Endothelial cell of umbilical vein (primary cell): ENCODE measurements around the gene PCNX4. TPM values are rescaled to one million over a fixed set of nuclear protein-coding genes. Genes with fewer than 3 reads are reported as not detected.

ENCODE experiments used
- BruUV-seq: library from RNA; stranded (reverse); fragments of 400-500 nt; replicated peaks from 2 replicates; lab custom pipeline; 2021; lab: Mats Ljungman, UMichigan
- CTCF ChIA-PET: fragments of 300-600, 350-600 bp; sonication (Branson Sonifier 250); formaldehyde crosslinking; loops from one replicate; lab custom pipeline; 2021; ENCODE audit warnings: antibody characterized with exemption, inconsistent platforms; lab: Charles Lee
- POLR2A ChIA-PET: fragments of 300-600, 350-600 bp; sonication (Branson Sonifier 250); formaldehyde crosslinking; loops from one replicate; lab custom pipeline; 2021; ENCODE audit warnings: antibody characterized with exemption, inconsistent platforms; lab: Charles Lee
- DNase-seq: peaks from one replicate; pipeline ENCODE4 v3.0.0-alpha.2; 2011; ENCODE audit warnings: low read depth, low spot score
- FAIRE-seq: peaks from 2 replicates; lab custom pipeline; 2011; peaks lifted over from hg19 to GRCh38; lab: Jason Lieb, UNC
- H2AFZ ChIP-seq: 2 replicates; pipeline ENCODE4 v1.6.0; 2012; ENCODE audit warnings: low read depth, low read length, control low read depth, inconsistent platforms
- H3K27ac ChIP-seq: 2 replicates; pipeline ENCODE4 v1.5.1; 2011; ENCODE audit warnings: low read depth, mild to moderate bottlenecking, control low read depth, low read length, moderate library complexity; ENCODE audit not compliant: insufficient read depth
- H3K27me3 ChIP-seq, 2 experiments: 2 replicates each; pipeline versions ENCODE4 v1.6.0 to v1.6.1; 2011; ENCODE audit warnings: low read length in 2 of 2, mixed read lengths in 1 of 2; ENCODE audit not compliant: control insufficient read depth in 2 of 2, insufficient read depth in 2 of 2
- H3K36me3 ChIP-seq, 2 experiments: 2 replicates in 1 of 2; 3 replicates in 1 of 2; pipeline ENCODE4 v1.5.1; 2011; ENCODE audit warnings: low read length in 2 of 2, mild to moderate bottlenecking in 1 of 2, moderate library complexity in 1 of 2; ENCODE audit not compliant: control insufficient read depth in 2 of 2, insufficient read depth in 2 of 2; ENCODE audit errors: extremely low read depth in 1 of 2
- H3K4me1 ChIP-seq: 3 replicates; pipeline ENCODE4 v1.5.1; 2011; ENCODE audit warnings: mild to moderate bottlenecking, low read length; ENCODE audit not compliant: control insufficient read depth, insufficient read depth; ENCODE audit errors: extremely low read depth
- H3K4me2 ChIP-seq: 2 replicates; pipeline ENCODE4 v1.6.1; 2011; ENCODE audit warnings: low read length, control low read depth, mixed read lengths; ENCODE audit not compliant: insufficient read depth
- H3K4me3 ChIP-seq, 3 experiments: fragments of 200-600 bp in 1 of 3; sonication (generic), shearing (Covaris generic) in 1 of 3; replicated peaks in 1 of 3; 2 replicates each; pipeline ENCODE4 v1.5.1; 2011 to 2016; ENCODE audit warnings: control low read depth in 3 of 3, low read length in 3 of 3, mild to moderate bottlenecking in 2 of 3, inconsistent platforms in 1 of 3, low read depth in 1 of 3, moderate library complexity in 1 of 3; ENCODE audit not compliant: insufficient read depth in 1 of 3
- H3K79me2 ChIP-seq: 2 replicates; pipeline ENCODE4 v1.6.0; 2012; ENCODE audit warnings: low read length, inconsistent platforms; ENCODE audit not compliant: control insufficient read depth, insufficient read depth
- H3K9ac ChIP-seq: replicated peaks from 2 replicates; pipeline ENCODE3; 2011; ENCODE audit warnings: low read length, control low read depth; ENCODE audit not compliant: insufficient read depth; ENCODE audit errors: extremely low read depth
- H3K9me1 ChIP-seq: replicated peaks from 3 replicates; pipeline ENCODE4 v1.6.0; 2011; ENCODE audit warnings: mild to moderate bottlenecking, low read length; ENCODE audit not compliant: control insufficient read depth, insufficient read depth; ENCODE audit errors: extremely low read depth
- H3K9me3 ChIP-seq: replicated peaks from 2 replicates; pipeline ENCODE4 v1.5.1; 2012; ENCODE audit warnings: low read length, inconsistent platforms; ENCODE audit not compliant: control insufficient read depth, insufficient read depth
- H4K20me1 ChIP-seq: replicated peaks from 2 replicates; pipeline ENCODE3; 2011; ENCODE audit warnings: mild to moderate bottlenecking, low read length; ENCODE audit not compliant: control insufficient read depth, insufficient read depth; ENCODE audit errors: extremely low read depth
- EZH2 ChIP-seq: IDR thresholded peaks from 2 replicates; pipeline ENCODE4 v1.6.1; 2012; ENCODE audit warnings: borderline replicate concordance, low read depth, mild to moderate bottlenecking, moderate library complexity, low read length, inconsistent platforms; ENCODE audit not compliant: severe bottlenecking
- FOS ChIP-seq: IDR thresholded peaks from 2 replicates; pipeline ENCODE4 v1.6.1; 2011; ENCODE audit warnings: mild to moderate bottlenecking, low read length, moderate library complexity, borderline replicate concordance; ENCODE audit not compliant: insufficient read depth
- GATA2 ChIP-seq: IDR thresholded peaks from 2 replicates; pipeline ENCODE4 v1.7.0; 2011; ENCODE audit warnings: low read depth, mild to moderate bottlenecking, moderate library complexity, mixed read lengths, low read length; ENCODE audit not compliant: insufficient read length, insufficient read depth
- JUN ChIP-seq: IDR thresholded peaks from 2 replicates; pipeline ENCODE4 v1.6.1; 2011; ENCODE audit warnings: borderline replicate concordance, low read depth; ENCODE audit not compliant: insufficient read length, insufficient read depth
- MAX ChIP-seq: IDR thresholded peaks from 2 replicates; pipeline ENCODE4 v1.6.1; 2011; ENCODE audit not compliant: insufficient read depth, insufficient read length
- MYC ChIP-seq: IDR thresholded peaks from one replicate; pipeline ENCODE4 v1.6.1; 2011; ENCODE audit warnings: mild to moderate bottlenecking, low read depth, low read length
- POLR2A ChIP-seq: IDR thresholded peaks from 2 replicates; pipeline ENCODE4 v1.6.1; 2012; ENCODE audit warnings: low read depth, mild to moderate bottlenecking, control low read depth, low read length
- POLR2AphosphoS5 ChIP-seq: IDR thresholded peaks from 2 replicates; pipeline ENCODE4 v1.6.1; 2012; ENCODE audit warnings: low read depth, mild to moderate bottlenecking, control low read depth, low read length, moderate library complexity; ENCODE audit not compliant: insufficient read depth
- dilution Hi-C: fragments of 300-500 bp; cut with MboI; formaldehyde crosslinking; loops from one replicate; pipeline ENCODE4 v1.15.0; 2019; ENCODE audit warnings: low sequenced_read_pairs; ENCODE audit not compliant: extremely low pct_ligation_motif_present
- intact Hi-C: fragments of 100-400 bp; cut with micrococcal nuclease; formaldehyde crosslinking; loops from one replicate; pipeline ENCODE4 v1.10.0; 2022
- polyA plus RNA-seq, 4 experiments: library from polyadenylated mRNA; depleted of rRNA in 3 of 4; stranded (reverse) in 3 of 4; unstranded in 1 of 4; fragments of >200 nt; gene quantifications; 2 replicates each; pipeline versions ENCODE4 v1.2.1 to v1.2.3, GENCODE V29; 2011 to 2012; ENCODE audit warnings: missing spikeins in 1 of 4
- total RNA-seq: library from RNA; stranded (reverse); gene quantifications from 2 replicates; pipeline ENCODE4 v1.2.3, GENCODE V29; 2021
- TF ChIP-seq, protein P1 (sequence below), 2 donors: IDR thresholded peaks; 1 replicate in 1 of 2; 2 replicates in 1 of 2; pipeline ENCODE4 v1.5.1; 2011; ENCODE audit warnings: low read length in 2 of 2, mild to moderate bottlenecking in 2 of 2, moderate library complexity in 2 of 2, control low read depth in 1 of 2, inconsistent platforms in 1 of 2, low read depth in 1 of 2; ENCODE audit not compliant: insufficient read depth in 1 of 2; ENCODE audit errors: extremely low read depth in 1 of 2

PCNX4 gene
- total and polyA plus RNA-seq, 2 donors (not counting 3 experiments of a cell fraction or from before 2014, with no cell fraction given): 35.5 to 51.6 TPM

- Histone ChIP-seq H3K36me3 (no peaks in the 10 kb centered on the region), H4K20me1 (no peaks in the 10 kb centered on the region), H3K9me1 (no peaks in the 10 kb centered on the region), H3K27ac (no peak overlapping the region), H3K4me2 (no peak overlapping the region), H3K4me1 (no peaks in the 10 kb centered on the region), H3K27me3 (peaks cover 0 to 6% of the 10 kb centered on the region in 2 experiments), H3K9ac (no peak overlapping the region), H2AFZ (no peak overlapping the region), H3K4me3 (no peak overlapping the region), H3K9me3 (no peaks in the 10 kb centered on the region), H3K79me2 (no peaks in the 10 kb centered on the region)
- CTCF ChIA-PET: interaction anchor here (1.4 kb wide), 1 partner anchor 15 kb away, joined by 5 read pairs; no protein-coding TSS in a partner anchor
- TF ChIP-seq POLR2AphosphoS5 (no peak), MAX (no peak), POLR2A (no peak), EZH2 (no peak), FOS (no peak), JUN (no peak), MYC (no peak), GATA2 (no peak)
- TF ChIP-seq, protein P1, sequence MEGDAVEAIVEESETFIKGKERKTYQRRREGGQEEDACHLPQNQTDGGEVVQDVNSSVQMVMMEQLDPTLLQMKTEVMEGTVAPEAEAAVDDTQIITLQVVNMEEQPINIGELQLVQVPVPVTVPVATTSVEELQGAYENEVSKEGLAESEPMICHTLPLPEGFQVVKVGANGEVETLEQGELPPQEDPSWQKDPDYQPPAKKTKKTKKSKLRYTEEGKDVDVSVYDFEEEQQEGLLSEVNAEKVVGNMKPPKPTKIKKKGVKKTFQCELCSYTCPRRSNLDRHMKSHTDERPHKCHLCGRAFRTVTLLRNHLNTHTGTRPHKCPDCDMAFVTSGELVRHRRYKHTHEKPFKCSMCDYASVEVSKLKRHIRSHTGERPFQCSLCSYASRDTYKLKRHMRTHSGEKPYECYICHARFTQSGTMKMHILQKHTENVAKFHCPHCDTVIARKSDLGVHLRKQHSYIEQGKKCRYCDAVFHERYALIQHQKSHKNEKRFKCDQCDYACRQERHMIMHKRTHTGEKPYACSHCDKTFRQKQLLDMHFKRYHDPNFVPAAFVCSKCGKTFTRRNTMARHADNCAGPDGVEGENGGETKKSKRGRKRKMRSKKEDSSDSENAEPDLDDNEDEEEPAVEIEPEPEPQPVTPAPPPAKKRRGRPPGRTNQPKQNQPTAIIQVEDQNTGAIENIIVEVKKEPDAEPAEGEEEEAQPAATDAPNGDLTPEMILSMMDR (IDR thresholded peaks at IDR 0.05; ENCODE audit: extremely low read depth in 1 of 2, insufficient read depth in 1 of 2, low read depth in 1 of 2, low read length in 2 of 2): no peak
- FAIRE-seq: peak; percentile 40
- POLR2A ChIA-PET: no interaction called here
- BruUV-seq: no TSS peak
- no peak for DNase-seq
- intact Hi-C loops: no loop called here
- dilution Hi-C loops: no loop called here
Observed at GRCh38 chr14:60199321-60199720, 107.6 kb downstream of the PCNX4 start.
